ENCODE data around the gene PLXNA3.
A peak's percentile ranks its signal among the peaks of the same experiment; 100 is the strongest.

Gene PLXNA3

DNA sequence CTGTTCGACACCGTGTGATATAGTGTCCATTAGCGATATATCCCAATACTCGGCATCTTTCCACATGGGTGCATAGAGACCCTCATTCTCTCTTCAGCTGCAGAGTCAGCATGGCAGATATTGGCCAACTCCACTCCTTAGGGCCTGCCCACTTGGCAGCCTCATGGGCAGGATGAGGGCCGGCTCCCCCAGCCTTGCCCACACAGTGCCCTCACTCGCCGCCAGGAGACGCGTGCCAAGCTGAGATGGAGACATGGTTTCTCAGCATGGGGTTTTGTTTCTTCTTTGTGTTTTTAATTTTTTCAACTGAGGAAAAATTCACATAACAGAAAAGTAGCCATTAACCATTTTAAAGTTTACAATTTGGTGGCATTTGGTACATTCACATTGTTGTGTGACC, 5.3 kb upstream of the PLXNA3 start:
- no peaks in the 10 kb centered on the region for H3K9me3 ChIP-seq (ENCODE audit: control insufficient read depth in 5 of 5, low read length in 5 of 5)
- H3K4me3 ChIP-seq (ENCODE audit: low read depth in 1 of 5, low read length in 5 of 5): no peak overlapping the region
- H3K9ac ChIP-seq (ENCODE audit: low read length in 5 of 5): no peak overlapping the region
- peaks cover 0 to 37% (median 31%) of the 10 kb centered on the region in 5 donors for H3K36me3 ChIP-seq (ENCODE audit: control insufficient read depth in 5 of 5, insufficient read depth in 5 of 5, low read length in 5 of 5)
- peaks cover 0 to 3% (median 0%) of the 10 kb centered on the region in 5 donors for H3K4me1 ChIP-seq (ENCODE audit: control insufficient read depth in 5 of 5, insufficient read depth in 5 of 5, low read length in 5 of 5)
- peaks cover 2 to 10% (median 6%) of the 10 kb centered on the region in 5 donors for H3K27me3 ChIP-seq (ENCODE audit: control insufficient read depth in 5 of 5, insufficient read depth in 4 of 5, low read length in 5 of 5)
- no peak overlapping the region for H3K27ac ChIP-seq (ENCODE audit: low read depth, low read length)

DNA sequence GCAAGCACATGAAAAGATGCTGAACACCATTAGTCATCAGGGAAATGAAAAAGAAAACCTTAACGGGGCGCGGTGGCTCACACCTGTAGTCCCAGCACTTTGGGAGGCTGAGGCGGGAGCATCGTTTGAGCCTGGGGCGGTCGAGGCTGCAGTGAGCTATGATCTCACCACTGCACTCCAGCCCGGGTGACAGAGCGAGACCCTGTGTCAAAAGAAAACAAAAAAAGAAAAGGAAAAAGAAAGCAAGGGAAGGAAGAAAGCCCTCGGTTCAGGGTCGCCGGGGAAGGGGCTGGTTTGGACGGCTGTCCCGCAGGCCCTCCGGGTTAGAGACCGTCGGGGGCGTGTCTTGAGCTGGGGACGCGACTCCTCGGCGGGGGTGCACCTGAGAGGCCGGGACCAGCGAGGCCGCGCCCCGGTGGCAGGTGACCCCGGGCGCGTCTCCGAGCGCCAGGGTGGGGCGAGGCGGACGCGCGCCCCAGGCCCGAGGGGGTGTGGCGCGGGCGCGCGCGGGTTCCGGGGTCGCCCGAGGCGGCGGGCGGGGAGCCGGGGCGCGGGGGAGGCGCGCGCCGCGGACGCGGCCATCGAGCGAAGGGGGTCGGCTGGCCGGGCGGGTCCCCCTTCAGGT, 478 bp upstream of the PLXNA3 start:
- Histone ChIP-seq H3K9me3 (ENCODE audit: control insufficient read depth in 5 of 5, low read length in 5 of 5) (no peaks in the 10 kb centered on the region), H3K27me3 (ENCODE audit: control insufficient read depth in 5 of 5, insufficient read depth in 4 of 5, low read length in 5 of 5) (peaks cover 0 to 6% (median 2%) of the 10 kb centered on the region in 5 donors), H3K4me1 (ENCODE audit: control insufficient read depth in 5 of 5, insufficient read depth in 5 of 5, low read length in 5 of 5) (peaks cover 0 to 20% (median 12%) of the 10 kb centered on the region in 5 donors), H3K27ac (ENCODE audit: low read depth, low read length) (no peak overlapping the region), H3K9ac (ENCODE audit: low read length in 5 of 5) (peak overlapping the region in 1 of 5 donors; percentile 7), H3K4me3 (ENCODE audit: low read depth in 1 of 5, low read length in 5 of 5) (peak overlapping the region in 4 of 5 donors; percentile 50 to 74 (median 57)), H3K36me3 (ENCODE audit: control insufficient read depth in 5 of 5, insufficient read depth in 5 of 5, low read length in 5 of 5) (peaks cover 0 to 20% (median 14%) of the 10 kb centered on the region in 5 donors)

DNA sequence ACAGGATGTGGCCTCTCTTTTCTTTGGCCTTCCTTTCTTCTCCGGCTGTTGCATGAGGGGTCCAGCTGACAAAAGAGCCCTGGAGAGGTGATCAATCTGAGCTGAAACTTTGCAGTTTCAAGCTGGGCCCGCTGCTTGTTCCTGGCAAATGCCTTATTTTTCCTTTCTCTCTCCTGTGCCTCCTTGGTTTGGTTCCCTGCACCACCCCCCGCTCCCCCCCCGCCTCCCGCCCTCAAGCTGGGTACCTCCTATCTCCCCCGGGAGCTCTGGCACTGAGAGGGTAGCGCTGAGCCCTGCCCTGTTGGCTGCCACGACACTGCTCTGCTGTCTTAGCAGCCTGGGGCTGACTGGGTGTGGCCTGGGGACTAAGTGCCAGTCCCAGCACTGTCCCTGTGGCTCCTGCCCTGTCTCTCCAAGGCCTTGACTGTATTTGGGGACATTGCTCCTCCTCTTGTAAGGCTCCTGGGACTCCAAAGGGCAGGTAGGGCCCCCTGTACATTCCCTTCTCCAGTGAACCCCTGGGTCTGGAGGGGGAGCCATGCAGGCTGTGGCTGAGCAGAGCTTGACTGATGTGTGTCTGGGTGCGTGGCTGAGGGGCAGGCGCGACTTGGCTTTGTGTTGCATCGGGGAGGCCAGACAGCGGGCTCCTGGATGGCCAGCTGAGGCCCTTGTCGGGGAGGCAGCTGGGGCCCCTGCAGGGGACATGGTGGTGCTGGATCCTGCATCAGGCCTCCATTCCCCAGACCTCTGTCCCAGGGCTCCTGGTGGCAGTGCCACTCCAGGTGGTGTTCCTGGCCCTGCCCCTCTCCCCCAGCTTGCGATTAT, 1.1 kb downstream of the PLXNA3 start:
- Histone ChIP-seq H3K27ac (ENCODE audit: low read depth, low read length) (no peak overlapping the region), H3K4me1 (ENCODE audit: control insufficient read depth in 5 of 5, insufficient read depth in 5 of 5, low read length in 5 of 5) (peaks cover 0 to 20% (median 12%) of the 10 kb centered on the region in 5 donors), H3K9me3 (ENCODE audit: control insufficient read depth in 5 of 5, low read length in 5 of 5) (no peaks in the 10 kb centered on the region), H3K27me3 (ENCODE audit: control insufficient read depth in 5 of 5, insufficient read depth in 4 of 5, low read length in 5 of 5) (peaks cover 0 to 6% (median 3%) of the 10 kb centered on the region in 5 donors), H3K9ac (ENCODE audit: low read length in 5 of 5) (peak overlapping the region in 4 of 5 donors; percentile 54 to 73 (median 60)), H3K36me3 (ENCODE audit: control insufficient read depth in 5 of 5, insufficient read depth in 5 of 5, low read length in 5 of 5) (peaks cover 0 to 32% (median 19%) of the 10 kb centered on the region in 5 donors), H3K4me3 (ENCODE audit: low read depth in 1 of 5, low read length in 5 of 5) (peak overlapping the region; percentile 59 to 74 (median 66))

DNA sequence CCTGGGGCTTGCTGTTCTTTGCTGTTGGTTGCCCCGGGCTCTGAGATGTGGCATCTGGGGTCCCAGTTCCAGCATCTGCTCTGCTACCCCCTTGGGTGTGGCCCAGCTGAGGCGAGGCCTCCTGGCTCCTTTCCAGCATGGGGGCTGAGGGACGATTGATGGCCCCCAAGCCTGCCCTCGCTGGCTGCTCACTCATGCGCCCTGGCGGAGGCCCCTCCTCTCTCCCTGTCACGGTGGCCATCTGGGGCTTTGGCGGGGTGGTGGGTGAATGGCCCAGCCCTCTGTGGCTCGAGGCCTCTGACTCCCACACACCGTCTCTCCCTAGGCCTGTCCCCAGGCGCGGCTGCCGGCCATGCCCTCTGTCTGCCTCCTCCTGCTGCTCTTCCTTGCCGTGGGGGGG, 1.8 kb downstream of the PLXNA3 start:
- Histone ChIP-seq H3K27me3 (ENCODE audit: control insufficient read depth in 5 of 5, insufficient read depth in 4 of 5, low read length in 5 of 5) (peaks cover 0 to 4% (median under 1%) of the 10 kb centered on the region in 5 donors), H3K4me3 (ENCODE audit: low read depth in 1 of 5, low read length in 5 of 5) (peak overlapping the region in 2 of 5 donors; percentile 39 to 74), H3K27ac (ENCODE audit: low read depth, low read length) (no peak overlapping the region), H3K9ac (ENCODE audit: low read length in 5 of 5) (peak overlapping the region in 1 of 5 donors; percentile 13), H3K4me1 (ENCODE audit: control insufficient read depth in 5 of 5, insufficient read depth in 5 of 5, low read length in 5 of 5) (peaks cover 0 to 20% (median 12%) of the 10 kb centered on the region in 5 donors), H3K9me3 (ENCODE audit: control insufficient read depth in 5 of 5, low read length in 5 of 5) (no peaks in the 10 kb centered on the region), H3K36me3 (ENCODE audit: control insufficient read depth in 5 of 5, insufficient read depth in 5 of 5, low read length in 5 of 5) (peaks cover 0 to 38% (median 19%) of the 10 kb centered on the region in 5 donors)

DNA sequence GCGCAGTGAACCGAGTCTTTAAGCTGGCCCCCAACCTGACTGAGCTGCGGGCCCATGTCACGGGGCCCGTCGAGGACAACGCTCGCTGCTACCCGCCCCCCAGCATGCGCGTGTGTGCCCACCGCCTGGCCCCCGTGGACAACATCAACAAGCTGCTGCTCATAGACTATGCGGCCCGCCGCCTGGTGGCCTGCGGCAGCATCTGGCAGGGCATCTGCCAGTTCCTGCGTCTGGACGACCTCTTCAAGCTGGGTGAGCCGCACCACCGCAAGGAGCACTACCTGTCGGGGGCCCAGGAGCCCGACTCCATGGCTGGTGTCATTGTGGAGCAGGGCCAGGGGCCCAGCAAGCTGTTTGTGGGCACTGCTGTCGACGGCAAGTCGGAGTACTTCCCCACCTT, 2.2 kb downstream of the PLXNA3 start:
- Histone ChIP-seq H3K9me3 (ENCODE audit: control insufficient read depth in 5 of 5, low read length in 5 of 5) (no peaks in the 10 kb centered on the region), H3K27me3 (ENCODE audit: control insufficient read depth in 5 of 5, insufficient read depth in 4 of 5, low read length in 5 of 5) (peaks cover 0 to 4% (median 0%) of the 10 kb centered on the region in 5 donors), H3K27ac (ENCODE audit: low read depth, low read length) (no peak overlapping the region), H3K9ac (ENCODE audit: low read length in 5 of 5) (no peak overlapping the region), H3K4me3 (ENCODE audit: low read depth in 1 of 5, low read length in 5 of 5) (no peak overlapping the region), H3K36me3 (ENCODE audit: control insufficient read depth in 5 of 5, insufficient read depth in 5 of 5, low read length in 5 of 5) (peaks cover 0 to 43% (median 22%) of the 10 kb centered on the region in 5 donors), H3K4me1 (ENCODE audit: control insufficient read depth in 5 of 5, insufficient read depth in 5 of 5, low read length in 5 of 5) (peaks cover 0 to 20% (median 12%) of the 10 kb centered on the region in 5 donors)

DNA sequence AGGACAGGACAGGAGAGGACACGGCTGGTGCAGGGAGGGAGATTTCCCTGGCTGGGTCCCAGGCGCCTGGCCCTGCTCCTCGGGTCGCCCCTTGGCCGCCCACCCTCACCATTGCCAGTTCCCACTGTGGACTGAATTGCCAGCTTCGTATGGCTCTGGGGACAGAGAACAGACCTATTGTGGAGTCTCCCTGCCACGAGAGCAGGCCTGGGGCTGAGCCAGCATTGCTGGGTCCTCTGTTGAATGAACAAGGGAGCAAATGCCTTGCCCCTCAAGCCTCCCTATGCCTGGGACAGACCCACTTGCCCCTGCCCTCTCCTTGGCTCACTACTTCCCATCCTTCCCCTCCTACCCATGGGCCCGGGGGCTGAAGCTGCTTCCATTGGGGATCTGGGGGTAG, 4.3 kb downstream of the PLXNA3 start:
- Histone ChIP-seq H3K4me1 (ENCODE audit: control insufficient read depth in 5 of 5, insufficient read depth in 5 of 5, low read length in 5 of 5) (peaks cover 0 to 20% (median 12%) of the 10 kb centered on the region in 5 donors), H3K9me3 (ENCODE audit: control insufficient read depth in 5 of 5, low read length in 5 of 5) (no peaks in the 10 kb centered on the region), H3K4me3 (ENCODE audit: low read depth in 1 of 5, low read length in 5 of 5) (no peak overlapping the region), H3K36me3 (ENCODE audit: control insufficient read depth in 5 of 5, insufficient read depth in 5 of 5, low read length in 5 of 5) (peaks cover 0 to 62% (median 37%) of the 10 kb centered on the region in 5 donors), H3K27ac (ENCODE audit: low read depth, low read length) (no peak overlapping the region), H3K27me3 (ENCODE audit: control insufficient read depth in 5 of 5, insufficient read depth in 4 of 5, low read length in 5 of 5) (peaks cover 0 to 5% (median 0%) of the 10 kb centered on the region in 5 donors), H3K9ac (ENCODE audit: low read length in 5 of 5) (no peak overlapping the region)

DNA sequence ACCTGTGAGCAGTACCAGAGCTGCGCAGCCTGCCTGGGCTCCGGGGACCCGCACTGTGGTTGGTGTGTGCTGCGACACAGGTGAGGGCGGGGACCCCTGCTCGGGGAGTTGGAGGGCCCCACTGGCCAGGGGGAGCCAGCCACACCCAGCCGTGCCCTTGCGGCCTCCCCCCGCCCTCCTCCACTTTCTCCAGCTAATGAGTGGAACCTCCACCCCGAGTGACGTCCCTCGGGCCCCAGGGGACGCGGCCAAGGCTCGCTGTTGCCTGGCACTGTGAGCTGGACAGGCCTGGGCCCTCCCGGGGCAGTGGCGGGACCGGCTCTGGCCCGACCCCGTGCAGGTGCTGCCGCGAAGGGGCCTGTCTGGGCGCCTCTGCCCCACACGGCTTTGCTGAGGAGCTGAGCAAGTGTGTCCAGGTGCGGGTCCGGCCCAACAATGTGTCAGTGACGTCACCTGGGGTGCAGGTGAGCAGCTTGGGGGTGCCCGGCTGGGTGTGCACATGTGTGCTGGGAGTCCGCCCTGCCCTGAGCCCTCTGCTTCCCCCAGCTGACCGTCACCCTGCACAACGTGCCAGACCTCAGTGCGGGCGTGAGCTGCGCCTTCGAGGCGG, 5.6 kb downstream of the PLXNA3 start:
- Histone ChIP-seq H3K27me3 (ENCODE audit: control insufficient read depth in 5 of 5, insufficient read depth in 4 of 5, low read length in 5 of 5) (peaks cover 0 to 5% (median 3%) of the 10 kb centered on the region in 5 donors), H3K4me1 (ENCODE audit: control insufficient read depth in 5 of 5, insufficient read depth in 5 of 5, low read length in 5 of 5) (peaks cover 0 to 16% (median 10%) of the 10 kb centered on the region in 5 donors), H3K4me3 (ENCODE audit: low read depth in 1 of 5, low read length in 5 of 5) (no peak overlapping the region), H3K9ac (ENCODE audit: low read length in 5 of 5) (no peak overlapping the region), H3K36me3 (ENCODE audit: control insufficient read depth in 5 of 5, insufficient read depth in 5 of 5, low read length in 5 of 5) (peaks cover 0 to 76% (median 50%) of the 10 kb centered on the region in 5 donors), H3K27ac (ENCODE audit: low read depth, low read length) (no peak overlapping the region), H3K9me3 (ENCODE audit: control insufficient read depth in 5 of 5, low read length in 5 of 5) (no peaks in the 10 kb centered on the region)

DNA sequence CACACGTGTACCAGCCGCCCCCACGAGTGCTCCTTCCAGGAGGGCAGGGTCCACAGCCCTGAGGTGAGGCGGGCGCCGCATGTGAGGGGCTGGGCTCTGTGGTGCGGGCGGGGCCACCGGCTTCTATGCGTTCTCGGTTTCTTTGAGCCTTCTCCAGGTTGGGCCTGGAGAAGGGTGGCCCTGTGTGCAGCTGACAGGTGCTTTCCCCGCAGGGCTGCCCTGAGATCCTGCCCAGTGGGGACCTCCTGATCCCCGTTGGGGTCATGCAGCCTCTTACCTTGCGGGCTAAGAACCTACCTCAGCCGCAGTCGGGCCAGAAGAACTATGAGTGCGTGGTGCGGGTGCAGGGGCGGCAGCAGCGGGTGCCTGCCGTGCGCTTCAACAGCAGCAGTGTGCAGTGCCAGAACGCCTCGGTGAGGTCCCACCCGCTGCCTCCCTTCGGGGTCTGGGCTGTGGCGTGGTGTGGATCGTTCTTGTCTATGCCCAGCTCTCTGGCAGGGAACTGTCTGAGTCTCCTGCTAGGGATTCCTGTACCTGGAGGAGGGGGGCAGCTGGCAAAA, 6.8 kb downstream of the PLXNA3 start:
- peaks cover 0 to 87% (median 60%) of the 10 kb centered on the region in 5 donors for H3K36me3 ChIP-seq (ENCODE audit: control insufficient read depth in 5 of 5, insufficient read depth in 5 of 5, low read length in 5 of 5)
- no peak overlapping the region for H3K27ac ChIP-seq (ENCODE audit: low read depth, low read length)
- H3K9me3 ChIP-seq (ENCODE audit: control insufficient read depth in 5 of 5, low read length in 5 of 5): no peaks in the 10 kb centered on the region
- no peak overlapping the region for H3K9ac ChIP-seq (ENCODE audit: low read length in 5 of 5)
- no peak overlapping the region for H3K4me3 ChIP-seq (ENCODE audit: low read depth in 1 of 5, low read length in 5 of 5)
- peaks cover 0 to 7% (median 1%) of the 10 kb centered on the region in 5 donors for H3K4me1 ChIP-seq (ENCODE audit: control insufficient read depth in 5 of 5, insufficient read depth in 5 of 5, low read length in 5 of 5)
- peaks cover 0 to 6% (median 4%) of the 10 kb centered on the region in 5 donors for H3K27me3 ChIP-seq (ENCODE audit: control insufficient read depth in 5 of 5, insufficient read depth in 4 of 5, low read length in 5 of 5)

DNA sequence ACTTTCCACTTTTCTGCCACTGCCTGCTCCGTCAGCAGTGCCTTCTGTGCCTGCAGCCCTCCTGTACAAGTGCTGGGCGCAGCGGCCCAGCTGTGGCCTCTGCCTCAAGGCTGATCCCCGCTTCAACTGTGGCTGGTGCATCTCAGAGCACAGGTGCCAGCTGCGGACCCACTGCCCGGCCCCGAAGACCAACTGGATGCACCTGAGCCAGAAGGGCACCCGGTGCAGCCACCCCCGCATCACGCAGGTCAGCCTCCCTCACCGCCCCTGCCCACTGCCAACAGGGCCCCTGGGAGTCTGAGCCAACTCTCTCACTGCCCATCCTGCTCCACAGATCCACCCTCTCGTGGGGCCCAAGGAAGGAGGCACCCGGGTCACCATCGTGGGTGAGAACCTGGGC, 7.5 kb downstream of the PLXNA3 start:
- Histone ChIP-seq H3K9ac (ENCODE audit: low read length in 5 of 5) (no peak overlapping the region), H3K36me3 (ENCODE audit: control insufficient read depth in 5 of 5, insufficient read depth in 5 of 5, low read length in 5 of 5) (peaks cover 0 to 93% (median 65%) of the 10 kb centered on the region in 5 donors), H3K4me3 (ENCODE audit: low read depth in 1 of 5, low read length in 5 of 5) (no peak overlapping the region), H3K27me3 (ENCODE audit: control insufficient read depth in 5 of 5, insufficient read depth in 4 of 5, low read length in 5 of 5) (peaks cover 0 to 6% (median 4%) of the 10 kb centered on the region in 5 donors), H3K4me1 (ENCODE audit: control insufficient read depth in 5 of 5, insufficient read depth in 5 of 5, low read length in 5 of 5) (no peaks in the 10 kb centered on the region), H3K9me3 (ENCODE audit: control insufficient read depth in 5 of 5, low read length in 5 of 5) (no peaks in the 10 kb centered on the region), H3K27ac (ENCODE audit: low read depth, low read length) (no peak overlapping the region)

Measured in subcutaneous abdominal adipose tissue (tissue), 5 donors.